Neuron (in vitro differentiated cells): ENCODE results near the gene PTGDS.

ENCODE experiments used
- H2AFZ ChIP-seq: one replicate; pipeline ENCODE4 v1.6.1; 2013; ENCODE audit warnings: low read depth, mild to moderate bottlenecking, inconsistent platforms, low read length, moderate library complexity
- H3K27me3 ChIP-seq: one replicate; pipeline ENCODE4 v1.6.1; 2013; ENCODE audit warnings: low read length; ENCODE audit not compliant: insufficient read depth
- H3K36me3 ChIP-seq: one replicate; pipeline ENCODE4 v1.6.1; 2013; ENCODE audit warnings: low read length; ENCODE audit not compliant: insufficient read depth
- H3K4me1 ChIP-seq: one replicate; pipeline ENCODE4 v1.6.1; 2013; ENCODE audit warnings: low read length; ENCODE audit not compliant: insufficient read depth
- H3K4me3 ChIP-seq: 2 replicates; pipeline ENCODE4 v1.5.1; 2013; ENCODE audit warnings: mild to moderate bottlenecking, low read length, moderate library complexity
- H3K9me3 ChIP-seq: one replicate; pipeline ENCODE4 v1.6.1; 2013; ENCODE audit warnings: low read length

PTGDS gene

GRCh38 chr9:137028263-137029057 is 51.2 kb downstream of the PTGDS start:
- Histone ChIP-seq H3K36me3 (no peaks in the 10 kb centered on the region), H2AFZ (peak overlapping the region; percentile 89), H3K9me3 (no peaks in the 10 kb centered on the region), H3K4me3 (peak overlapping the region; percentile 57), H3K4me1 (peaks cover 33% of the 10 kb centered on the region), H3K27me3 (no peaks in the 10 kb centered on the region)

- Histone ChIP-seq H3K9me3 (no peaks in the 10 kb centered on the region), H3K27me3 (no peaks in the 10 kb centered on the region)
Observed at GRCh38 chr9:137029058-137029936, 52.0 kb downstream of the PTGDS start.

GRCh38 chr9:137030006-137030405 is 52.7 kb downstream of the PTGDS start:
- no peak overlapping the region for H2AFZ ChIP-seq
- no peak overlapping the region for H3K4me3 ChIP-seq
- H3K36me3 ChIP-seq, result no peaks in the 10 kb centered on the region
- peaks cover 28% of the 10 kb centered on the region for H3K4me1 ChIP-seq
- no peaks in the 10 kb centered on the region for H3K9me3 ChIP-seq
- no peaks in the 10 kb centered on the region for H3K27me3 ChIP-seq

More at GRCh38 chr9:137029058-137029936, 52.0 kb downstream of the PTGDS start:
- H3K4me3 ChIP-seq, result peak overlapping the region; percentile 57
- H2AFZ ChIP-seq, result no peak overlapping the region
- no peaks in the 10 kb centered on the region for H3K36me3 ChIP-seq
- peaks cover 30% of the 10 kb centered on the region for H3K4me1 ChIP-seq

- no peaks in the 10 kb centered on the region for H3K9me3 ChIP-seq
- H3K4me1 ChIP-seq, result peaks cover 20% of the 10 kb centered on the region
- no peak overlapping the region for H2AFZ ChIP-seq
- H3K27me3 ChIP-seq, result no peaks in the 10 kb centered on the region
- H3K4me3 ChIP-seq, result no peak overlapping the region
- no peaks in the 10 kb centered on the region for H3K36me3 ChIP-seq
Observed at GRCh38 chr9:137030538-137031527, 53.5 kb downstream of the PTGDS start.
